ENCODE data around the gene SIM2. TPM values are rescaled to one million over a fixed set of nuclear protein-coding genes. Genes with fewer than 3 reads are reported as not detected.
"Not testable (repeated sequence)": the region's sequence is repeated elsewhere in the genome, so short reads cannot be mapped to it uniquely, and the experiment has no call there.

The SIM2 gene, protein sequence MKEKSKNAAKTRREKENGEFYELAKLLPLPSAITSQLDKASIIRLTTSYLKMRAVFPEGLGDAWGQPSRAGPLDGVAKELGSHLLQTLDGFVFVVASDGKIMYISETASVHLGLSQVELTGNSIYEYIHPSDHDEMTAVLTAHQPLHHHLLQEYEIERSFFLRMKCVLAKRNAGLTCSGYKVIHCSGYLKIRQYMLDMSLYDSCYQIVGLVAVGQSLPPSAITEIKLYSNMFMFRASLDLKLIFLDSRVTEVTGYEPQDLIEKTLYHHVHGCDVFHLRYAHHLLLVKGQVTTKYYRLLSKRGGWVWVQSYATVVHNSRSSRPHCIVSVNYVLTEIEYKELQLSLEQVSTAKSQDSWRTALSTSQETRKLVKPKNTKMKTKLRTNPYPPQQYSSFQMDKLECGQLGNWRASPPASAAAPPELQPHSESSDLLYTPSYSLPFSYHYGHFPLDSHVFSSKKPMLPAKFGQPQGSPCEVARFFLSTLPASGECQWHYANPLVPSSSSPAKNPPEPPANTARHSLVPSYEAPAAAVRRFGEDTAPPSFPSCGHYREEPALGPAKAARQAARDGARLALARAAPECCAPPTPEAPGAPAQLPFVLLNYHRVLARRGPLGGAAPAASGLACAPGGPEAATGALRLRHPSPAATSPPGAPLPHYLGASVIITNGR
- 4.7 TPM for total RNA-seq
- 10 to 100 TPM in 6 of 8 donors, 1 to 10 TPM in 2; 4.9 to 13.3 (median 11.6) TPM for polyA plus RNA-seq (ENCODE audit: insufficient read depth in 1 of 8, insufficient read length in 8 of 8, low replicate concordance in 1 of 8)
- long read RNA-seq, donor 1, result 0 reads
- long read RNA-seq, donor 2, result 0 reads
- long read RNA-seq, donor 3, full-length matches to known transcripts, result 1 of 34 reads
- long read RNA-seq, donor 3, partial matches to known transcripts, result 33 of 34 reads
- long read RNA-seq, donor 3, other reads (novel, unspliced or antisense), result 0 of 34 reads
- long read RNA-seq, donor 4, partial matches to known transcripts, result 0 of 1 reads
- long read RNA-seq, donor 4, other reads (novel, unspliced or antisense), result 0 of 1 reads
- long read RNA-seq, donor 5, full-length matches to known transcripts, result 2 of 2 reads
- long read RNA-seq, donor 5, partial matches to known transcripts, result 0 of 2 reads
- long read RNA-seq, donor 5, other reads (novel, unspliced or antisense), result 0 of 2 reads
- long read RNA-seq, donor 6, full-length matches to known transcripts, result 1 of 1 reads
- long read RNA-seq, donor 6, partial matches to known transcripts, result 0 of 1 reads
- long read RNA-seq, donor 6, other reads (novel, unspliced or antisense), result 0 of 1 reads
- long read RNA-seq, donor 7, result 0 reads
- long read RNA-seq, donor 8, result 0 reads
- long read RNA-seq, donor 9, full-length matches to known transcripts, result 2 of 2 reads
- long read RNA-seq, donor 9, partial matches to known transcripts, result 0 of 2 reads
- long read RNA-seq, donor 9, other reads (novel, unspliced or antisense), result 0 of 2 reads
- long read RNA-seq, donor 10, result 0 reads
- long read RNA-seq, donor 11, result 0 reads

DNA sequence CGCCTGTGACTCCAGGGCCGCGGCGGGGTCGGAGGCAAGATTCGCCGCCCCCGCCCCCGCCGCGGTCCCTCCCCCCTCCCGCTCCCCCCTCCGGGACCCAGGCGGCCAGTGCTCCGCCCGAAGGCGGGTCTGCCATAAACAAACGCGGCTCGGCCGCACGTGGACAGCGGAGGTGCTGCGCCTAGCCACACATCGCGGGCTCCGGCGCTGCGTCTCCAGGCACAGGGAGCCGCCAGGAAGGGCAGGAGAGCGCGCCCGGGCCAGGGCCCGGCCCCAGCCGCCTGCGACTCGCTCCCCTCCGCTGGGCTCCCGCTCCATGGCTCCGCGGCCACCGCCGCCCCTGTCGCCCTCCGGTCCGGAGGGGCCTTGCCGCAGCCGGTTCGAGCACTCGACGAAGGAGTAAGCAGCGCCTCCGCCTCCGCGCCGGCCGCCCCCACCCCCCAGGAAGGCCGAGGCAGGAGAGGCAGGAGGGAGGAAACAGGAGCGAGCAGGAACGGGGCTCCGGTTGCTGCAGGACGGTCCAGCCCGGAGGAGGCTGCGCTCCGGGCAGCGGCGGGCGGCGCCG, at the start of gene SIM2:
Gene SIM2 (plus strand): TSS at position 135 of the 565 bp plus-strand sequence. CDS start 632 bp downstream, outside the sequence.
- peaks cover 42% of the 10 kb centered on the region for H3K4me1 ChIP-seq (ENCODE audit: control insufficient read depth, insufficient read depth, low read length)
- peak within 1 kb of the TSS; percentile 54 for H3K4me3 ChIP-seq (ENCODE audit: low read length)
- H3K27me3 ChIP-seq (ENCODE audit: control insufficient read depth, insufficient read depth, low read length), result peaks cover 96% of the 10 kb centered on the region
- H3K36me3 ChIP-seq (ENCODE audit: control insufficient read depth, insufficient read depth, low read length), result no peaks in the 10 kb centered on the region
- DNase-seq, result peak; percentile 52
- under 1% methylated on average over 54 of the region's 70 CpGs for WGBS (ENCODE audit: insufficient coverage)
- H3K27ac ChIP-seq (ENCODE audit: low read length), result peak within 1 kb of the TSS; percentile 78
- peaks cover 3% of the 10 kb centered on the region for H3K9me3 ChIP-seq (replicated peaks; ENCODE audit: control insufficient read depth, low read depth, low read length)

DNA sequence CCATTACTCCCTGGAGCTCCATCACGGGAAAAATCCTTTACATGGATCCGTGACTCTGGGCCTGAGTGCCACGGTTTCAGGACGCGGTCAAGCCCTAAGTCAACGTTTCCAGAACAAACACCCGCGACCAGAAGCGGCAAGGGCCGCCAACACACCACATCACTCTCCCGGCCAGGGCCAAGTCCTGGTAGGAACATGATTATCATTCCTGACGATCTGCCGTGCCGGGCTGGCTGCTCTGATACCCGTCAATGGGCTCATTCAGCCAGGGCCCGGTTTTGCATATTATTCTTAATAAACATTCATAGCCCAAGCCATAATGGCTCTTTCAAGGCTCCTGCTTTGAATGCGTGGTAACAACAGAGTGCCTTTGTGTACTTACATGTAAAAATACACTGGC, 44.6 kb upstream of the SIM2 start:
- H3K4me1 ChIP-seq (ENCODE audit: control insufficient read depth, insufficient read depth, low read length), result no peaks in the 10 kb centered on the region
- H3K4me3 ChIP-seq (ENCODE audit: low read length), result no peak overlapping the region
- no peaks in the 10 kb centered on the region for H3K36me3 ChIP-seq (ENCODE audit: control insufficient read depth, insufficient read depth, low read length)
- peaks cover 4% of the 10 kb centered on the region for H3K27me3 ChIP-seq (ENCODE audit: control insufficient read depth, insufficient read depth, low read length)
- DNase-seq, result no peak
- no peak overlapping the region for H3K27ac ChIP-seq (ENCODE audit: low read length)
- WGBS (ENCODE audit: insufficient coverage), result 55% methylated on average over 11 of the region's 17 CpGs
- no peaks in the 10 kb centered on the region for H3K9me3 ChIP-seq (replicated peaks; ENCODE audit: control insufficient read depth, low read depth, low read length)

DNA sequence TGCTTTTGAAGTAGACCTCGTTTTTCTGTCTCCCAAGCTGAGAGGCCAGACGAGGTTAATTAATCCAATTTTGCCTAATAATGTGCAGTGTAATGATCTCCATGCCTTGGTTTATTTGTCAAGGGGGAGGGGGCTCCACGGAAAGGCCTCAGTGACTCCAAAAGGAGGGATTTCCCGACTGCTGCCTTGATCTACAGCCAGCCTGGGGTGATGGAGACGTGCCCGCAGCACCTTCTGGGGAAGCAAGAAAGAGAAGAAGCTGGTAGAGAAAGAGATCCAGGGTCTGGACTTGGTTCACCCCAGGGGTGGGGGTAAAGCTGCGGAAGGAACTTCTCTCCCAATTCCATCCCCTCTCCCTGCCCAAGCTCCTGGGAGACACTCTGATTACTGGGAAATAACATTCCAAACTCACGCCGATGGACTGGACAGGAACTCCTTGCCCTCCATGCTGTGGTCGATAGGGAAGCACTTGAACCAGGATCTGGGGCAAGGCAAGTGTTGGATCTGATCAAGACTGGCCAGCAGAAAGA, 44.1 kb upstream of the SIM2 start:
- no peak overlapping the region for H3K4me3 ChIP-seq (ENCODE audit: low read length)
- 71% methylated on average over 7 of the region's 10 CpGs for WGBS (ENCODE audit: insufficient coverage)
- no peaks in the 10 kb centered on the region for H3K36me3 ChIP-seq (ENCODE audit: control insufficient read depth, insufficient read depth, low read length)
- no peak overlapping the region for H3K27ac ChIP-seq (ENCODE audit: low read length)
- no peaks in the 10 kb centered on the region for H3K4me1 ChIP-seq (ENCODE audit: control insufficient read depth, insufficient read depth, low read length)
- no peak for DNase-seq
- H3K9me3 ChIP-seq (replicated peaks; ENCODE audit: control insufficient read depth, low read depth, low read length), result no peaks in the 10 kb centered on the region
- H3K27me3 ChIP-seq (ENCODE audit: control insufficient read depth, insufficient read depth, low read length), result peaks cover 4% of the 10 kb centered on the region

DNA sequence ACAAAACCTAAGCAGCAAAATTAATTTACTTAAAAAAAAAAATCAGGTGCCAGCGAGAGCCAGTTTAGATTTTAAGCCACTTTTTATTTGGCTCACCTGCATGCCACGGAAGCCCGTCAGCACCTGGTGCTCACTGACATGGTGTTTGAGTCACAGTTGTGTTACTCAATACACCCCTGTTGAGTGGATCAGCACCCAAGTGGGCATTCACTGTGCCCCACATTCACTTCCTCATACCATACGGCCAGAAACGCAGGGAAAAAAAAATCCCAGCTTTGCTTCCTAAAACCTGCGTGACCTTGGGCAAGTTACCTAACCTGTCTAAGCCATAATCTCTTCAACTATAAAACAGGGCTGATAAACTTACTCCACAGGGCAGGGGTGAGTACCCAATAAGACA, 42.8 kb upstream of the SIM2 start:
- no peak for DNase-seq
- H3K27ac ChIP-seq (ENCODE audit: low read length), result no peak overlapping the region
- no peak overlapping the region for H3K4me3 ChIP-seq (ENCODE audit: low read length)
- peaks cover 4% of the 10 kb centered on the region for H3K27me3 ChIP-seq (ENCODE audit: control insufficient read depth, insufficient read depth, low read length)
- no peaks in the 10 kb centered on the region for H3K9me3 ChIP-seq (replicated peaks; ENCODE audit: control insufficient read depth, low read depth, low read length)
- no peaks in the 10 kb centered on the region for H3K4me1 ChIP-seq (ENCODE audit: control insufficient read depth, insufficient read depth, low read length)
- no peaks in the 10 kb centered on the region for H3K36me3 ChIP-seq (ENCODE audit: control insufficient read depth, insufficient read depth, low read length)
- WGBS (ENCODE audit: insufficient coverage), result 81% methylated on average over 4 of the region's 6 CpGs

DNA sequence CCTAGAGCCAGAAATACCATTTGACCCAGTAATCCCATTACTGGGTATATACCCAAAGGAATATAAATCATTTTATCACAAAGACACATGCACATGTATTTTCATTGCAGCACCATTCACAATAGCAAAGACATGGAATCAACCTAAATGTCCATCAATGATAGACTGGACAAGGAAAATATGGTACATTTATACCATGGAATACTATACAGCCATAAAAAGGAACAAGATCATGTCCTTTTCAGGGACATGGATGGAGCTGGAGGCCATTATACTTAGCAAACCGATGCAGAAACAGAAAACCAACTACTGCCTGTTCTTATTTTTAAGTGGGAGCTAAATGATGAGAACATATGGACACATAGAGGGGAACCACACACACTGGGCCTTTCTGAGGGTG, 41.6 kb upstream of the SIM2 start:
- H3K27me3 ChIP-seq (ENCODE audit: control insufficient read depth, insufficient read depth, low read length), result not testable (repeated sequence)

DNA sequence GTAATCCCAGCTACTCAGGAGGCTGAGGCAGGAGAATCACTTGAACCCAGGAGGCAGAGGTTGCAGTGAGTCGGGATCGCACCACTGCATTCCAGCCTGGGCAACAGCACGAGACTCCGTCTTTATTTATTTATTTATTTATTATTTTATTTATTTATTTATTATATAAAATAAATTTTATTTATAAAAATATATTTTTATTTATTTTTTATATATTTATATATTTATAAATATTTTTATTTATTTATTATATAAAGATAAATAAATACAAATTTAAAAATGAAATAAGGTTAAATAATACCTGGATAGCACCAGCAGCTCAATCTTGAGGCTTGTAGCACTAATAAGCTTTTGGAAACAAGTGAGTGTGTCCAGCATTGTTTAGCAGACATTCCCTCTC, 40.9 kb upstream of the SIM2 start:
- H3K36me3 ChIP-seq (ENCODE audit: control insufficient read depth, insufficient read depth, low read length), result no peaks in the 10 kb centered on the region
- H3K9me3 ChIP-seq (replicated peaks; ENCODE audit: control insufficient read depth, low read depth, low read length), result no peaks in the 10 kb centered on the region
- H3K27me3 ChIP-seq (ENCODE audit: control insufficient read depth, insufficient read depth, low read length), result peaks cover 4% of the 10 kb centered on the region
- H3K4me3 ChIP-seq (ENCODE audit: low read length), result no peak overlapping the region
- DNase-seq, result no peak
- H3K27ac ChIP-seq (ENCODE audit: low read length), result no peak overlapping the region
- H3K4me1 ChIP-seq (ENCODE audit: control insufficient read depth, insufficient read depth, low read length), result no peaks in the 10 kb centered on the region
- WGBS (ENCODE audit: insufficient coverage), result no CpG with 5 or more reads among the region's 4 CpGs

More for the DNA sequence above, 41.6 kb upstream of the SIM2 start:
- H3K27ac ChIP-seq (ENCODE audit: low read length); H3K4me3 ChIP-seq (ENCODE audit: low read length); DNase-seq; H3K4me1 ChIP-seq (ENCODE audit: control insufficient read depth, insufficient read depth, low read length); H3K9me3 ChIP-seq (replicated peaks; ENCODE audit: control insufficient read depth, low read depth, low read length); H3K36me3 ChIP-seq (ENCODE audit: control insufficient read depth, insufficient read depth, low read length): not testable (repeated sequence)
- WGBS (ENCODE audit: insufficient coverage), result no CpG with 5 or more reads among the region's 1 CpG

DNA sequence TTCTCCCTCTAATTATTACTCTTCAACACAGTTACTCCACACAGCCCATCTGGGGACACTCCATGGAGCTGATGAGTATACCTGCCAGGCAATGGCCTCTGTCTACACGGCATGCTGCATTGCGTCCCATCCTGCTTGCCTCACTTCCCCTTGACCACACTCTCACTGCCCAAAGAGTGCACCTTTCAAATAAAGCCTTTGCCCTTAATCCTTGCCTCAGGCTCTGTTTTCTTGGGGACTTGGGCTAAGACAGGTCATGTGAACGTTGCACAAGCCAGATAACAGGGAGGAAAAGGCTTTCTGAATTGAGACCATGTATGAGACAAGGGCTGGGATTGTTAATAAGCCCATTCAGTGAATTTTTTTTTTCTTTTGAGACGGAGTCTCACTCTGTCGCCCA, 40.0 kb upstream of the SIM2 start:
- peaks cover 9% of the 10 kb centered on the region for H3K27me3 ChIP-seq (ENCODE audit: control insufficient read depth, insufficient read depth, low read length)
- WGBS (ENCODE audit: insufficient coverage), result 53% methylated on average over 2 of the region's 5 CpGs

DNA sequence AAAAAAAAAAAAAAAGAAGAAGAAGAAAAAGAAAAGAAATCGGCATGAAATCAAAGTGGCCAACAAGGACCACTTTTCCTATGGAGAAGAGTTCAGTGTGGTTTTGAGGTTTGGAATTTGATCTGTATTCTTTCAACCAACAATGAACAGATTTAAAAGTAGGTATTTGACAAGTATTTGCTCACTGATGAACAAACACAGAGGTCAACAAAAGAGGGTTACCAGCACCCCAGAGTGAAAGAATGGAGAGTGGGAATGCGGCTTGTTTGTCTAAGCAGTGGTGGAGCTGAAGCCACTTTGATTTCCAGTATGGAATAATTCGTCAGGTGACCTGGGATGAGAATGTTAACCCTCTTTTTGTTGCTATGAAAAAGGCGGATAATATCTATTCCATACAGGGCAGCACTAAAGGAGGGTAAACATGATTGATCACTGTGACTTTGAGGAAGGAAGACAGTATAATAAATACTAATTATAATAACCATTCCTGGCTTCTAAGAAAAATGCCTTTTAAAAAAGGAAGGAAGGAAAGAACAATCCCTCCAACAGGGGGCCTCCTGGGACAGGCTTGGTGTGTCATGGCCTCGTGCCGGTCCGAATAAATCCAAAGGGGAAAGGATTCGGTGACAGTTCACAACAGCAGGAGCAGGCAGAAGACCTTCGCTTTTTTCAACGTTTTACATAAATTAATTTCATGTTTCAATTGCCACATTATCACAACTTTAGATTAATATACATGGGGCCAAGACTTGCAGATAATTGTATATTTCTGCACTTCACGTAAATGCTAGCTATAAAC, 37.2 kb upstream of the SIM2 start:
- peaks cover 6% of the 10 kb centered on the region for H3K4me1 ChIP-seq (ENCODE audit: control insufficient read depth, insufficient read depth, low read length)
- no peaks in the 10 kb centered on the region for H3K36me3 ChIP-seq (ENCODE audit: control insufficient read depth, insufficient read depth, low read length)
- no peak for DNase-seq
- no peak overlapping the region for H3K27ac ChIP-seq (ENCODE audit: low read length)
- H3K4me3 ChIP-seq (ENCODE audit: low read length), result no peak overlapping the region
- 60% methylated on average over 1 of the region's 11 CpGs for WGBS (ENCODE audit: insufficient coverage)
- H3K9me3 ChIP-seq (replicated peaks; ENCODE audit: control insufficient read depth, low read depth, low read length), result no peaks in the 10 kb centered on the region
- peaks cover 13% of the 10 kb centered on the region for H3K27me3 ChIP-seq (ENCODE audit: control insufficient read depth, insufficient read depth, low read length)

More for the DNA sequence above, 40.0 kb upstream of the SIM2 start:
- peaks cover 6% of the 10 kb centered on the region for H3K4me1 ChIP-seq (ENCODE audit: control insufficient read depth, insufficient read depth, low read length)
- H3K9me3 ChIP-seq (replicated peaks; ENCODE audit: control insufficient read depth, low read depth, low read length), result no peaks in the 10 kb centered on the region
- H3K4me3 ChIP-seq (ENCODE audit: low read length), result no peak overlapping the region
- DNase-seq, result no peak
- no peaks in the 10 kb centered on the region for H3K36me3 ChIP-seq (ENCODE audit: control insufficient read depth, insufficient read depth, low read length)
- no peak overlapping the region for H3K27ac ChIP-seq (ENCODE audit: low read length)
